Measurements from ENCODE around the gene NDUFA9. TPM values are rescaled to one million over a fixed set of nuclear protein-coding genes. Genes with fewer than 3 reads are reported as not detected.

NDUFA9 gene
- 16.9 and 33.4 TPM in 2 replicates for total RNA-seq

DNA sequence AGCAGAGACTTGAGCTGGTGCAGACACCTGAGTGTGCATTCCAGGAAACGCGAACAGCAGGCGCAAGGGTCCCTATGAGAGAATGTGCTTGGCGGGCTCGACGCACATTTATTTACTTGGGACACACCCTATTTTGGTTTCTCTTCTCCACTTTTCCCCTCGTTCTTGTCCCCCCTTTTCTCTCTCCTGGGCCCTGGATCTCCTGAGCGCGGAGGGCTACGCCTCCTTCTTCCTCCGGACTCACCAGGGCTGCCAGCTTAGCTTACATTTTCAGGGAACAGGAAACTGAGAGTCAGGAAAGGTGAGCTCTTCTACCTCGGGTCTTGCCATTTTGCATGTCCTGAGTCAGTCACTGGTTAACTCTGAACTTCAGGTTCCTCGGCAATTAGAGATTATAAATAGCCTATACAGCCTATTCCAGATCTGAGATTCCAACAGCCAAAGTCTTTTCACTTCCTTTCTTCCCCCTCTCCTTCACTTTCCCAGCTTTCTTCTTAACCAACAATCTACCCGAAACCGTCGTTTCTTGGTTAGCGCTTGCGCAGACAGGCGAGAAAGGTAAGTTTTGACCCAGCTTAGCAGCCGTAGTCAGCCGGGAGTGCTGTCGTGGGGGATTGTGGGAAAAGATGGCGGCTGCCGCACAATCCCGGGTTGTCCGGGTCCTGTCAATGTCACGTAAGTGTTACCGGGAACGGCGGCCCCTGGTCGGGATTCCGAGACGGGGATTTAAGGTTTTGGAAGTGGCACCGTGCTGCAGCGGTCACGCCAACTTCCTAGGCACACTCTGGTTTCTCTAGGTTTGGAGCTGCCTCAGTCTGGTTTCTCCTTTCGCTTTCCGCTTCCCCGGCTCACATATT, at the start of gene NDUFA9, which contains the start of gene AKAP3:
Gene NDUFA9 (plus strand): TSS at position 614 of the 857 bp plus-strand sequence. CDS start 13 bp downstream, at position 627.
Gene AKAP3 (minus strand): TSS at position 551 of the 857 bp plus-strand sequence. CDS start 10,855 bp downstream, outside the sequence.

Other genes starting within 250 kb of the NDUFA9 start
- not detected in 2 replicates for gene FGF6, start 203.3 kb upstream of the NDUFA9 start, total RNA-seq
- 1.7 and 2.3 TPM in 2 replicates for gene RAD51AP1, start 110.2 kb upstream of the NDUFA9 start, total RNA-seq
- 19.7 and 35.8 TPM in 2 replicates for gene DYRK4, start 86.9 kb upstream of the NDUFA9 start, total RNA-seq
- 0.68 and 2.1 TPM in 2 replicates for gene AKAP3, start 63 bp upstream of the NDUFA9 start, total RNA-seq
- gene GALNT8, start 71.3 kb downstream of the NDUFA9 start, total RNA-seq = not detected in 2 replicates

Data from cardiac ventricle fibroblast (primary cell).